ENCODE results near the gene FANCD2.
A peak's percentile ranks its signal among the peaks of the same experiment; 100 is the strongest.
"Not testable (repeated sequence)": the region's sequence is repeated elsewhere in the genome, so short reads cannot be mapped to it uniquely, and the experiment has no call there.

The FANCD2 gene

DNA sequence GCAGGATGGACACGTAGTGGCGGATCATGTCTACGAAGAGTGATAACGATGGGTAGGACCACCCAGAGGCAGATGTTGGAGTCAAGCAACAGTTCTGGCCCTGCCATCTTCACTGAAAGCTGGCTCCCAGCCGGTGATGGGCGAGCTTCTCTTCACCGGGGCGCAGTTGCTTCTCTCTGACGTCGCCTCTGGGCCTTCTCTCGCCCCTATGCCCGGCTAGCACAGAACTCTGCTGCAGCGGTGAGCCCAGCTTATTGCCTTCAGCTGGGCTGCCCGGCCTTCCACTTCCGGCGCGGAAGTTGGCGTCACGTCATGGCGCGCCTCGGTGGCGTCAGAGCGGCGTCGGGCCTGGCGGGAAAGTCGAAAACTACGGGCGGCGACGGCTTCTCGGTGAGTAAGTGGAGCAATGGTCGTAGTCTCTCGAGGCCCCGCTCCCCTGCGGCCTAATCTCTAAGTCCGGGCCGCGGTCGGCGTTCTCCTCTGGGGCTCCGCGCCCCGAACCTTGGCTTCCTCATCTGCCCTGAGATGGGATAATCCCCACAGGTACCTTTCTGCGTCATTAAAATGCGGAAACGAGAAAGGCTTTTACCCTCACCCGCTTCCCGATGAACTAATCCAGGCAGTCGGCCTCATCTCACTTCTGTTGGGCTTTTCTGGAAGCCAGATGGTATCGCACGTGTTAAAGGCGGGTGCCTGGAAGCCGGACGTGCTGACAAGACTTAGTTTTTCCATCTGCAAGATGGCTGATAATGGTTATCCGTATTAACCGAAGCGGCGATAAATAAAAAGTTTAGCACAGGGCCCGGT is at the start of gene FANCD2:
FANCD2 (plus strand) TSS at position 354 of the 807 bp plus-strand sequence. CDS start 2,221 bp downstream, outside the sequence.
- DNase-seq, result peak; percentile 61

DNA sequence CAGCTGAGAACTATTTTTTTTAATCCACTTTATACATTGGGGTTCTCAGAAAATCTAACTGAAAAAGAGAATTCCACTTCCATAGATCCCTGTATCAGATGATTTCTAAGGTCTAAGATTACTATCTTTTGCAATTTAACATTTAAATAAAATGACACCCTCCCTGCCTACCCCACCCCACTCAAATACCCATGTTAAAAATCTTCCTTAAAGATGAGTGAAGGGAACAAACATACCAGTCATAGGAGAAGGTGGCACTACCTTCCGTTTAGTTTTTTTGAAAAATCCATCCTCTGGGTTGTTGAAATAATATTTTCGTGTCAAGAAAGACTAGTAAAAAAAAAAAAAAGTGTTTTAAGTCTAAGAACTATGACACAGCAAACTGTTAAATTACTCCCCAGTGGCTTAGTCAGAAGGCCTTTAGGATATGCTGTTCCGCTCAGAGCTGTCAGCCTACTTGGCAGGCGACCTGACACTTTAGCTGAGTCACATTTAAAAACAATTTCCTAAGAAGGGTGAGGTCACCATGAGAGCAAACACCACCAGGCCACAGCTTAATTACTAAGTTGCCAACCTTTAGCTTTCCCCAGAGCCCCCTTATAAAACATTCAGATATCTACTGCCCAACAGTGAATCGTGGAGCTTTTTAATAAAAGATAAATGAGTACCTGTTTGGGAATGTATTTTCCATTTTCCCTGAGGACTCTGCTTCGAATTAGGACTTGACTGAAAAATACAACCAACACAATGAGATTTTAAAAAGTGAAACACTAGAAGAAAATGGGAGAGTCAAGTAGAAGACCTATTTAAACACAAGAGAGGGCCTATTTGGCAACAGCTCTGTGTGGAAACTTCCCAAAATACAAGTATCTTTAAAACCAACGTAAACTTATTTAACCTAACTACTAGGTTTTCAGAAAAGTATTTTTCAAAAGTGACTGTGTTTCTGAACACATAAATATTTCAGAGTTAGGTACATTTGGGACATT is 49.2 kb upstream of the FANCD2 start:
- peak; percentile 2 for DNase-seq

DNA sequence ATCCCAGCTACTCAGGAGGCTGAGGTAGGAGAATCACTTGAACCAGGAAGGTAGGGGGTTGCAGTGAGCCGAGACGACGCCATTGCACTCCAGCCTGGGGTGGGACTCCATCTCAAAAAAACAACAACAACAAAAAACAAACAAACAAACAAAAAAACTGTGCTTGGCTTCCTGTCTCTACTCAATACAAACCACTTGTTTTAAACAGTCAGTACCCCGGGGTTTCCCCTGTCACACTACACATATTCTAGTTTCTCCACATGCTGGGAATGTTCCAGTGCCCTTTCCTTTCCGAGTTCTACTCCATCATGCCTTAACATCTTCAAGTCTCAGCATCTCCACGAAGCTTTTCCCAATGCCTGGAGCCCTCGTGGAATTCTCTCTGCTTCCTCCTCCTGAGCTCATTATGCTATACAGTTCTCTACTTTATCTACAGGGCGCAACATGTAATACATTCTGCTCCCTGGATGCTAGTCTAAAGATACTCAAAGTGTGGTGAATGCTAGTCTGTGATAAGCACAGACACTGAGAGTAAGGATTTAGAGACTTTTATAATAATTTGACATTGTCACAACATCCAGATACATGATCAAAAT is 47.4 kb upstream of the FANCD2 start:
- DNase-seq, result no peak

DNA sequence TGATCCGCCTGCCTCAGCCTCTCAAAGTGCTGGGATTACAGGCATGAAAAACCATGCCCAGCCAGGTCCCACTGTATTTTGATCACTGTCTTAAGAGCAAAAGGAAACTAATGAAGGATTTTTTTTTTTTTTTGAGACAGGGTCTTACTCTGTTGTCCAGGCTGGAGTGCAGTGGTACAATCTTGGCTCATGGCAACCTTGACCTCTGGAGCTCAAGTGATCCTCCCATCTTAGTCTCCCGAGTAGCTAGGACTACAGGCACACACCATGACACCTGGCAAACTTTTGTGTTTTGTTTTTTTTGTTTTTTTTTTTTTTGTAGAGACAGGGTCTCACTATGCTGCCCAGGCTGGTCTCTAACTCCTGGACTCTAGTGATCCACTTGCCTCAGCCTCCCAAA is 46.0 kb upstream of the FANCD2 start:
- no peak for DNase-seq

DNA sequence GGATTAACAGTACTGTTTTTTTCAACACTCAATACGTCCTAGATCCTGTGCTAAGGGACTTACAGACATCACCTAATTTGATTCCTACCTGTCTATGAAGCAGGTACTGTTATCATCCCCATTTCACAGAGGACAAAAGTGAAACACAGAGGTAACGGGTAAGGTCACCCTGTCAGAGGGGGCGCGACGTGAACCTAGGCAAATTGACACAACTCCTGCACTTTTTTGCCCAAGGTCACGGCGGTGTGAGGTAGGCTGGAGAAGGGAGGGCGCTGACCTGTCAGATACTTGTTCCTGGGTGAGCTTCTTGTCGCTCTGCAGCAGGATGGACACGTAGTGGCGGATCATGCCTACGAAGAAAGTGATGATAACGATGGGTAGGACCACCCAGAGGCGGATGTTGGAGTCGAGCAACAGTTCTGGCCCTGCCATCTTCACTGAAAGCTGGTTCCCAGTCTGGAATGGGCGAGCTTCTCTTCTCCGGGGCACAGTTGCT is 40.0 kb upstream of the FANCD2 start:
- no peak for DNase-seq

DNA sequence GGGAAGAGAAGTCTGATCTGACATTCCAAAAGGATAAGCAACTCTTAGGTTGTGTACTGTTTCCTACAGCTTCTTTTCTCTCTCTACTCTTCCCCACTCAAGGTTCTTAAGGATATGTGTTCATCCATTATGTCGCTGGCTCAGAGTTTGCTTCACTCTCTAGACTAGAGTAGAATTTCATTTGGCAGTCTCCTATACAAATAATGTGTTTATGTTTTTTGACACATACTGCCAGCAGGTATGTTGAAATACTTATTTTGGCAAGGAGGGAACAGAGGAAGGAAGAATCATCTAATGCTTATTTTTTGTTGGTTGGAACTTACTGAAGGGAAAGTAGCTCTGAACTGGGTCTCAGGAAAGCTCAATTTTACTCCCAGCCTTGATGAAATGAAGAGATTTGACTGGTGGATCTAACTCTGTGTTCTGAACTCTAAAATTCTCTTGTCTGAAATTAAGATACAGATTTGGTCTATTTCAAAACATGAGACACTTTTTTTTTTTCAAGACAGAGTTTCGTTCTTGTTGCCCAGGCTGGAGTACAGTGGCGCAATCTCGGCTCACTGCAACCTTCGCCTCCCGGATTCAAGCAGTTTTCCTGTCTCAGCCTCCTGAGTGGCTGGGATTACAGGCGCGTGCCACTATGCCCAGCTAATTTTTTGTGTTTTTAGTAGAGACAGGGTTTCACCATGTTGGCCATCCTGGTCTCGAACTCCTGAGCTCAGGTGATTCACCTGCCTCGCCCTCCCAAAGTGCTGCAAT is 32.0 kb upstream of the FANCD2 start:
- DNase-seq, result no peak

DNA sequence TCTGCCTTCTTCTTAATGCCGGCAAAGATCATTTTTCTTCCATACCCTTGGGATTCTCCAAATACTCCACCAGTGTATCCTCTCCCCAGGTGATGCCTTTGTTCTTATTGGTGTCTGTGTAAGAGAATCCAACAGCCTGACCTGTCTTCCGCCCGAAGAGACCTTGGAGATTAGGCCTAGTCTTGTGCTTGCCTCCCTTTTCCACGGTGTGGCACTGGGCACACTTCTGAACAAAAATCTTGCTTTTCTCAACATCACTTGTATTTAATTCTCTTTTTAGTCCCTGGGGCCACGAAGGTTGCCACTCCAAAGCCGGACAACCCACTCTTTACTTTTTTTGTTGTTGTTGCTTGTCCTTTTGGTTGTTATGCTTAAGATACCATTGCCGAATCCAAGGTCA is 25.6 kb upstream of the FANCD2 start:
- no peak for DNase-seq

DNA sequence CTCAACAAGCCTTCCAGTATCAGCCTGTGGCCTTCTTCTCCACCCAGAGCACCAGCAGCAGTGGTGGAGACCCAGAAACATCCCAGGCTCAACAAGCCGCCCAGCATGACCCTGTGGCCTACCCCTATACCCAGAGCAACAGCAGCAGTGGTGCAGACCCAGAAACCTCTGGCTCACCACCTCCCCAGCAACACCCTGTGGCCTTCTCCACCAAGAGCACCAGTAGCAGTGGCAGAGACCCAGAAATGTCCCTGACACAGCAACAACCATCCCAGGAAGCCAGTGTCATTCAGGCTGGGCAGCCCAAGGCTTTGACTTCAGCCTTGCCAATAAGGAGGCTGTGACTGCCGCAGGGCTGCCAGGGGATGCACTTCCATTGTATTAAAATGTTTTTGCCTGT is 23.3 kb upstream of the FANCD2 start:
- no peak for DNase-seq

DNA sequence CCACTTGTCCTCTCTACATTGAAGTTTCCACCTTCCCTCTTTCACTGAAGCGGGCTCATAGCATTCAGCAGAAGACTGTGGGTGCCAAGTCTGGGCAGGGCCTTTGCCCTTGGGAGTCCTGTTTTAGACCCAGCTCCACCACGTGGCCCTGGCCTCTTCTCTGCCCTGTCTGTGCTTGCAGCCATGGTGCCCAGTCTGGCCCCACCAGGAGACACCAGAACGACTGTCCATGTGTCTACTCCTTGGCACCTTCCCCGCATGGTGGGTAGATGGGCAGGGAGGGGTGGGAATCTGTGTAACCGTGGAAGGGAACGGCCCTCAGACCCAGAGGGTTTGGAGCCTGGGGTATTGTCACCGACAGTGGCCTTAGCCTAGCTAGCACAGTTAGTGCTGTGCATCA is 21.7 kb upstream of the FANCD2 start:
- DNase-seq, result no peak

DNA sequence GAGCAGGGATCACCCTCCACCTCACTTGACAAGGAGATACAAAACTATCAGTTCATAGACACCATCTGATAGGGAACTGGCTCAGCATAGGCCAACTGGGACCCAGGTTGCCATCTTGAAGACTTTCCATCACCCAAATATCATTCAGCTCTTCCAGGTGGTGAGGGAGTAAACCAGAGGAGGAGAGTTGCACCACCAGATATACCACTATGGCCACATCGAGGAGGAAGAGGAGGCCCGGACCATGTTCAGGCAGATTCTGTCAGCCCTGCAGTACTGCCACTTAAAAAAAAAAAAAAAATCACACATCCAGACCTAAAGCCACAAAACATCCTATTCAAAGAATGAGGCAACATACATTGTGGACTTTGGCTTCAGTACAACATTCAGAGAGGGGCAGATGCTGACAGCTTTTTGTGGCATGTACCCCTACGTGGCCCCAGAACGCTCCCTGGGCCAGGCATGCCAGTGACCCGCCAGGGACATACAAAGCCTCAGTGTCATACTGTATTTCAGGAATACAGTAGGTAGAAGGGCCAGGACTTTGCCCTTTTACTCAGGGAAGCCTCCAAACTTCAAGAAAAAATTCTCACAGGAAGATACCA is 21.2 kb upstream of the FANCD2 start:
- DNase-seq, result no peak

DNA sequence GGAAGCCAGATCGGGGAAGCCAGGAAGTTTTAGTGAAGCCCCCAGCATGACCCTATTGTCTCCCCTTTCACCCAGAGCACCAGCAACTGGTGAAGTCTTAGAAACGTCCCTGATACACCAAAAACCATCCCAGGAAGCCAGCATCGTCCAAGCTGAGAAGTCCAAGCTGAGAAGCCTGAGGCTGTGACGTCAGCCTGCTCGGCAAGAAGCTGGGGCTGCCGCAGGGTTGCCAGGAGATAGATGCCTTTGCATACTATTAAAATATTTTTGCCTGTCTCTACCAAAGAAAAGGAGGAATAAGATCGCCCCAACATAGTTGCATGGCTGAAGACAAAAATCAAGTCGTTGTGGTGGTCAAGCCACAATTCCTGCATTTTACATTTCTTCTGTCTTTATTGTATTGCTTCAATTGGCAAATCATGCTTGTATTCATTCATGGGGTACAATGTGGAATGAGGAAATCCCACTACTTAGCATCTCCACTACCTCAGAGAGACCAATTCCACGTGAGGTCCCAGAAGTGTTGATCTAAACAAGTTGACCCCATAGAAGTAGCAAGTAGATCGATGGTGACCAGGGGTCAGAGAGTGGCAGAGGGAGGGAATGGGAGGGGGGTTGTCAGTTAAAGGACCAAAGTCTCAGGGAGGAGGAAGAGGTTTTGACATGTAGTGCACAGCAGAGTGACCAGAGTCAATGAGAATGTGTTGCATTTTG is 20.0 kb upstream of the FANCD2 start:
- DNase-seq, result no peak

DNA sequence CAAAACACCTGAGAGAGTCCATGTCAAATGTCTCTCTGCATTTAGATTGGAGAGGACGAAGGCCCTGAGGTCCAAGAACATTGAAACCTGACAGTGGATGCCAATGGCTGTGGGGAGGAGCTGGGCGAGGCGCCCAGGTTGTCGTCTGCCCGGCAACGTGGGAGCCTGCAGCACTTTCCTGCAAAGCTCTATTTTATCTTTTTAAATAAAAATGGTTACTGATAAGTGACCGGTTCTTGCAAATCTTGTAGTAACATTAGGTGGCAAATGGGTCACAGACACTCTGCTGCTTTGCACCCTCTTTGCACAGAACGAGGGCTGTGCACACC is 19.5 kb upstream of the FANCD2 start:
- DNase-seq, result no peak

DNA sequence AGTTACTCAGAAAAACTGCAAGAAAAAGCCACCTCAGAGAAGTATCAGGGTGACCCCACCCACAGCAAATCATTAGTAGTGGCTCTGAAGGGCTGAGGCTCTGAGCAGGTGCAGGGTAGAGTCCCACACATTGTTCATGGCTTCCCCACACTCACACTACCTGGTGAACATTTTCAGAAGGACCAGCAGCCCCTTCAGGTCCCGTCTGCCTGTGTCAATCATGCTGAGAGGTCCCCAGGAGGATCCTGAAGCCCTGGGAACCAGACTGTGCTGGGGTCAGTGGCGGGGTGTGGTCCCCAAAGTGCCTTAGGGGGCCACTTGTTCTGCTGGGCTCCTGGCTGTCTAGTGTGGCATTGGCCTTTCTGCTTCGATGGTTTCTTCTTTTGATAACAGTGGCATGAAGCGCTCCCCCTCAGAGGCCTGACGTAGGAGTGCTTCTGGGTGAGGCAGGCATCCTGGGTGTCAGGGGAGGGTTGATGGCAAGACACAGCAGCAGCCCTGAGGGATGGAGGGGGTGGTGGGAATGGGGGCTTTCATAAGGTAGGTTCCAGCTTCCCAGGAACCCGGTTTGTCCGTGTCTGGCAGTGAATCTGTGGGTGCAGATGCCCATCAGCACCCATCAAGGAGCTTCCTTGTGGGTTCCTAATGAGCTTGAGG is 19.0 kb upstream of the FANCD2 start:
- DNase-seq, result no peak

DNA sequence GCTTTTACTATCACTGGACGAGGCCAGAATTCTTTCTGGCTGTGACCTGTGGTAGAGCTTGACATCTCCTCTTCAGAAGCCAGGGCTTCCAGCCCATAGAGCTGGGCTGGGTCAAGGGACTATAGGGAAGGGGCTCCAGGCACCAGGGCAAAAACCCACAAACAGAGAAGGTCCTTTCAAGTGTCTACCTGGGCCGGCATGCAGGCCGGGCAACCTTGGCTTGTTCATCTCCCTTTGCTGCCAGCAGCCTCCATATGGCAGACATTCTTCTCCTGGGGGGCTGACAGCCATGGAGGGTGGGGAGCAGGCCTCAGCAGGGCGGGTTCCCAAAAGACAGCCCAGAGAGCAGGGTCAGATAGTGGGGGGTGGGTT is 18.0 kb upstream of the FANCD2 start:
- DNase-seq, result not testable (repeated sequence)

DNA sequence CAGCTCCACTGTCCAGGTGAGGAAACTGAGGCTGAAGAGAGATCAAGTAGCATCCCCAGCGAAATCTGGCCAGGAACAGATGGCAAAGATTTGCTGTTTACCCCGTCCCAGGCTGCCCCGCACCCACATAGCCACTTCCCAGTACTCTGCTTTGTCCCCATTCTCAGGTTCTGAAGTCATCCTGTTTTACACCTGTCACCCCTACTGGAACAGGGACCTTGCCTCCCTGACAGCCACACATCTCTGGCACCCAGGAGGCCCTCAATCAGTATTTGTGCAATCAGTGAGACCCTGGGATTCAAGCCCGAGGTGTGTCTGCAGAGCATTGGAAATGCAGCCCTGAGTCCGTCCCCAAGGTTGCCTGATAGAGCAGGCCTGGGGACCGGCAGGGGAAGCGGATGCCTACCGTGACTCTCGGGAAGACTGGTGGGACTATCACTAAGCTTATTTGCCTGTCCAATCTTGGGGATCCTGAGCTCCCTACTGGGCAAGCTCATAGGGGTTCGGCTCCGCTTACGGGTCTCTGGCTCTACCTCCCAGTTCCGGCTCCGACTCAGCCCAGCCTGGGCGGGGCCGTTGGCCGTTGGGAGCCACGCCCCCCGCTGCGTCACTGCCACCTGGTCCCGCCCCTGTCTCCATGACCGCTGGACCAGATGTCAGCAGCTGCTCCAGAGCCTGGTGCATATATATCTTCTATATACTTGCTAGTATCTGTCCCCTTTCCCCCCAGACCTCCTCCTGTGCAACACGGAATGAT is 17.5 kb upstream of the FANCD2 start:
- DNase-seq, result peak; percentile 21

DNA sequence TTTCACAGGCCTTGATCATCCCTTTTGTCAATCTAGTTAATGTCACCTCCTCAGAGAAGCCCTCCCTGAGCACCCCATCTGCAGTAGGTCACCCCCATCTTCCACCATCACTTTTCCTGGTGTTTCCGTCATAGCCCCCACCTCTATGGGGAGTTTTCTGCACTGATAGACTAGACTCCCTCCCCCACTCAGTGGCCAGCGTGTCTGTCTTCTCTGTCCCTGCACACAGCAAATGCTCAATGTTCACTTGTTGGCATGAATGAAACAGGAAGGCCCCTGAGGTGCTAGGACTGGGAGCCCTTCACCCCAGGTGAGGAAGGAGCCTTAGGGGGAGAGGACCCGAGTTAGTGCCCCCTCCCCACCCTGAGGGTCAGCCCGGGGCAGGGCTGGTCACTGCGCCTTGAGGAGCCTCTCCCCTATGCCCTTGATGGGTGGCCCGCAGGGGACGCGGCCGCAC is 15.8 kb upstream of the FANCD2 start:
- no peak for DNase-seq

DNA sequence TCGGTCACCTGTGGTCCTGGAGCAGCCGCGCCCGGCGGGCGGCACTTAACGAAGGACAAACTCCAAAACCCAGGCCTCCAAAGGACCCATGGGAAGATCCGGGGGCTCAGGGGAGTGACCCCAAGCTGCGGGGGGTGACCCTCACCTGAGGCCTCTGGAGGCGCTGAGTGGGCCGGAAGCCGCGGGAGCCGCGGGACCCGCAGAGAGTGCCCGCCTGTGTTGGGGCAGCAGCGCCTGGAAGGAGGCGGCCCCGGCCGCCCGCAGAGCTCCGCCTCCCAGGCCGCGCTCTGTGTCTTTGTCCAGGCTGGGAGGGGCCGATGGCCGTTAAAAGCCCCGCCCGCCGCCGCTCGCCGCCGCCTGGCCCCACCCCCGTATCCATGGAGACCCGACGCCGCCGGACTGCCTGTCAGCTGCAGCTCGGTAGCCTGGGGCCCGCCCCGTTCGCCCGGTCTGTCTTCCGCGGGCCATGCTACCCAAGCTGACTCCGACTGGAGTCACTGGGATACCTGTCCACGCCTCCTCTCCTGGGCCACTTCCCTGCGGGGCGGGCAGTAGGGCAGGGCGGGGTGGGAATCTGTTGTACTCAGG is 15.3 kb upstream of the FANCD2 start:
- peak; percentile 58 for DNase-seq

DNA sequence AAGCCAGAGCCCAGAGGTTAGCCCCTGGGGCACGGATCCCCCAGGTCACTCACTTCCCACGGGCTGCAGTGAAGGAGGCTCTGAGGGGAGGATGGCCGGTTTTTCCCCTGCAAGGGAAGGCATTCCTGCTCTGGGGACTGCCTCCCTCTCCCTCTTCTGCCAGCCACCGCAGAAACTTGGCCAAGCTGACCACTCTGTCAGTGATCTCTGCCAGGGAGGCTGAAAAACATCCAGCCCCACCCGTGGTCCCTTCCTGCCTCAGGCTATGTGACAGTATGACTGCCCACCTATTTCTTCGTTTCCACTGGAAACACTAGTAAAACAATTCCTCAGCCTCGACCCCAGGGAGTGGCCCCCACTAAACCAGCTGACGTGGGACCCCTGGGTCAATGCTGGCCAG is 14.6 kb upstream of the FANCD2 start:
- no peak for DNase-seq

DNA sequence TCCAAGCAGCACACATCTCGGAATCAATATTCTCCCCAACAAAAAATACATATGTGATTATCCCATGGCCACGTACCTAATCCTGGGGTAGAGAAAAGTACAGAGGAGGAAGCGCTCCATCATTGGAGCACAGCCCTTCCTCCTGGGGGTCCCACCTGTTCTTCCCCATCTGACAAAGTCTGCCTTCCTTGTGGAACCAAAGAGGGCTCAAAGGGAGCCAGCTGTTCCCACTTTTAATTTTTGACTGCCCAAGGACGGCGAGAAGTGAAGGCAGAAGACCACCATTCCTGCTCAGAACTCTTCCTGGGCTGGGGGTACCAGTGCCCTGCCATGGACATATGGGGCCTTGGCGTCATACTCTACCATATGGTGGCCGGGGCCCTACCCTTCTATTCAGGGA is 14.1 kb upstream of the FANCD2 start:
- DNase-seq, result no peak

DNA sequence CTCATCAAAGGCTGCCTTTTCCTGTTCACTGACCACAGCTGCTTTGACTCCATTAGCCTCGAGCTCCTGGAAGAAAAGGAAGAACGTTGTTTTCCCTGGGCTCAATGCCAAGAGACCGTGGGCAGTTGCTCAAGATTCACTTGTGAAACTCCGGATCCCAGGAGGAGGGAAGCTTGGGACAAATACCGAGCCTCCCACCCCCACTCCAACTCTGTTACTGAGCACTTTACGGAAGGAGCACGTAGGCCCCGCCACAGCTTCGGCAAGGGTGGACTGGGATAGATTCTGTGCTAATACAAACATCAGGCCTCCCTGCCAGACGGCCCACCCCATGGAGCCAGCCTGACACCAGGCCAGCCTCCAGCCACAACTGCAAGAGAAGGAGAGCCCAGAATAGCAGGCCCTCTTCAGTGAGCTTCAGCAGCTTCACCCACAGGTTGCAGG is 10.8 kb upstream of the FANCD2 start:
- DNase-seq, result no peak

Measured in NCI-H510A treated with DMSO at 0.1 percent for 48 hours (cell line).